ELR (cell line): ENCODE measurements around the gene ABI2.

ENCODE experiments used
- DNase-seq: peaks from one replicate; pipeline ENCODE4 v3.0.0-alpha.2; 2015; ENCODE audit warnings: low read depth

Gene ABI2

GRCh38 chr2:203431391-203432185 lies 103.4 kb downstream of the ABI2 start:
- no peak for DNase-seq

- no peak for DNase-seq
Observed at GRCh38 chr2:203432811-203433210, 104.6 kb downstream of the ABI2 start.

- DNase-seq, result no peak
Observed at GRCh38 chr2:203436496-203436895, 108.3 kb downstream of the ABI2 start.

- DNase-seq, result no peak
Observed at GRCh38 chr2:203437511-203437910, 109.3 kb downstream of the ABI2 start.

GRCh38 chr2:203438528-203438927 lies 110.3 kb downstream of the ABI2 start:
- DNase-seq, result no peak

GRCh38 chr2:203440671-203441070 lies 112.5 kb downstream of the ABI2 start:
- no peak for DNase-seq

GRCh38 chr2:203441463-203441862 lies 113.3 kb downstream of the ABI2 start:
- DNase-seq, result no peak

GRCh38 chr2:203442463-203442862 lies 114.3 kb downstream of the ABI2 start:
- no peak for DNase-seq

- DNase-seq, result no peak
Observed at GRCh38 chr2:203444738-203445137, 116.5 kb downstream of the ABI2 start.

GRCh38 chr2:203446071-203446481 lies 117.9 kb downstream of the ABI2 start:
- peak; percentile 95 for DNase-seq

- no peak for DNase-seq
Observed at GRCh38 chr2:203446780-203447179, 118.6 kb downstream of the ABI2 start.

GRCh38 chr2:203450561-203450960 lies 122.4 kb downstream of the ABI2 start:
- no peak for DNase-seq

GRCh38 chr2:203451011-203451410 lies 122.8 kb downstream of the ABI2 start:
- DNase-seq, result peak; percentile 47

- DNase-seq, result peak; percentile 13
Observed at GRCh38 chr2:203451689-203452088, 123.5 kb downstream of the ABI2 start.

GRCh38 chr2:203453858-203454451 lies 125.8 kb downstream of the ABI2 start:
- peak; percentile 73 for DNase-seq

GRCh38 chr2:203455209-203455608 lies 127.0 kb downstream of the ABI2 start:
- DNase-seq, result no peak

GRCh38 chr2:203461746-203462145 lies 133.6 kb downstream of the ABI2 start:
- no peak for DNase-seq

GRCh38 chr2:203462308-203462707 lies 134.1 kb downstream of the ABI2 start:
- no peak for DNase-seq

GRCh38 chr2:203463266-203463678 lies 135.1 kb downstream of the ABI2 start:
- DNase-seq, result no peak

GRCh38 chr2:203469546-203469945 lies 141.4 kb downstream of the ABI2 start:
- DNase-seq, result no peak

- no peak for DNase-seq
Observed at GRCh38 chr2:203470371-203470770, 142.2 kb downstream of the ABI2 start.

- no peak for DNase-seq
Observed at GRCh38 chr2:203471323-203471722, 143.1 kb downstream of the ABI2 start.

- DNase-seq, result no peak
Observed at GRCh38 chr2:203476881-203477280, 148.7 kb downstream of the ABI2 start.

GRCh38 chr2:203480623-203481022 lies 152.4 kb downstream of the ABI2 start:
- DNase-seq, result no peak
